CD4-positive, alpha-beta T cell treated with Interleukin-21 for 1 hour (primary cell): ENCODE data around the gene SEC16A.
A peak's percentile ranks its signal among the peaks of the same experiment; 100 is the strongest.

Experiments used
- DNase-seq: peaks from one replicate; pipeline ENCODE4 v3.0.0-alpha.2; 2020

SEC16A gene

GRCh38 chr9:136482793-136483588 lies at the start of gene SEC16A:
SEC16A (minus strand) TSS chr9:136483040; CDS start chr9:136477615, 5,425 bp downstream.
- DNase-seq = peak; percentile 99

- no peak for DNase-seq
Observed at GRCh38 chr9:136531904-136532798, 49.3 kb upstream of the SEC16A start.

GRCh38 chr9:136531186-136531903 lies 48.5 kb upstream of the SEC16A start:
- DNase-seq = no peak

GRCh38 chr9:136530461-136531089 lies 47.7 kb upstream of the SEC16A start:
- DNase-seq = no peak

- no peak for DNase-seq
Observed at GRCh38 chr9:136529516-136530460, 46.9 kb upstream of the SEC16A start.

GRCh38 chr9:136528716-136529341 lies 46.0 kb upstream of the SEC16A start:
- no peak for DNase-seq

- DNase-seq = no peak
Observed at GRCh38 chr9:136527721-136528710, 45.2 kb upstream of the SEC16A start.

GRCh38 chr9:136527131-136527530 lies 44.3 kb upstream of the SEC16A start:
- no peak for DNase-seq

- no peak for DNase-seq
Observed at GRCh38 chr9:136526625-136527066, 43.8 kb upstream of the SEC16A start.

- DNase-seq = no peak
Observed at GRCh38 chr9:136525841-136526499, 43.1 kb upstream of the SEC16A start.

GRCh38 chr9:136525207-136525606 lies 42.4 kb upstream of the SEC16A start:
- no peak for DNase-seq

- DNase-seq = no peak
Observed at GRCh38 chr9:136522314-136523237, 39.7 kb upstream of the SEC16A start.

GRCh38 chr9:136521537-136521936 lies 38.7 kb upstream of the SEC16A start:
- DNase-seq = no peak

GRCh38 chr9:136520053-136520540 lies 37.3 kb upstream of the SEC16A start:
- no peak for DNase-seq

- no peak for DNase-seq
Observed at GRCh38 chr9:136519263-136520052, 36.6 kb upstream of the SEC16A start.

GRCh38 chr9:136518623-136519022 lies 35.8 kb upstream of the SEC16A start:
- no peak for DNase-seq

GRCh38 chr9:136517950-136518349 lies 35.1 kb upstream of the SEC16A start:
- DNase-seq = no peak
